H1 (cell line): ENCODE measurements around the gene ATXN2. TPM values are rescaled to one million over a fixed set of nuclear protein-coding genes. Genes with fewer than 3 reads are reported as not detected.

Experiments used
- CTCF ChIA-PET: fragments of 300-600 bp; sonication (Branson Sonifier 250); formaldehyde crosslinking; loops from one replicate; lab custom pipeline; 2021; ENCODE audit not compliant: partially characterized antibody; lab: Charles Lee
- POLR2A ChIA-PET: fragments of 300-600 bp; sonication (Branson Sonifier 250); formaldehyde crosslinking; loops from one replicate; lab custom pipeline; 2021; ENCODE audit warnings: inconsistent platforms; ENCODE audit not compliant: partially characterized antibody; lab: Charles Lee
- DNase-seq, 2 experiments: peaks; one replicate each; pipeline versions ENCODE4 v3.0.0 to v3.0.0-alpha.2; 2010 to 2022; ENCODE audit warnings: low spot score in 2 of 2, low read depth in 1 of 2, mixed read lengths in 1 of 2
- FAIRE-seq: peaks from 2 replicates; lab custom pipeline; 2011; peaks lifted over from hg19 to GRCh38; lab: Jason Lieb, UNC
- H2AFZ ChIP-seq: 2 replicates; pipeline ENCODE4 v1.8.1; 2012; ENCODE audit warnings: low read length, inconsistent platforms
- H2AK5ac ChIP-seq: 2 replicates; pipeline ENCODE4 v1.6.1; 2013; ENCODE audit warnings: low read depth, low read length
- H2BK120ac ChIP-seq: replicated peaks from 2 replicates; pipeline ENCODE3; 2013; ENCODE audit warnings: low read depth, low read length, inconsistent platforms
- H2BK12ac ChIP-seq: 2 replicates; pipeline ENCODE4 v1.6.1; 2013; ENCODE audit warnings: low read depth, low read length
- H2BK15ac ChIP-seq: 2 replicates; pipeline ENCODE4 v1.6.1; 2013; ENCODE audit warnings: low read length
- H2BK20ac ChIP-seq: 2 replicates; pipeline ENCODE4 v1.6.1; 2013; ENCODE audit warnings: low read length
- H2BK5ac ChIP-seq: 2 replicates; pipeline ENCODE4 v1.6.1; 2013; ENCODE audit warnings: low read depth, low read length
- H3K14ac ChIP-seq: 2 replicates; pipeline ENCODE4 v1.6.1; 2013; ENCODE audit warnings: inconsistent platforms; ENCODE audit not compliant: insufficient read length
- H3K18ac ChIP-seq: 2 replicates; pipeline ENCODE4 v1.6.1; 2013; ENCODE audit warnings: low read length; ENCODE audit errors: extremely low read depth
- H3K23ac ChIP-seq: 2 replicates; pipeline ENCODE4 v1.6.1; 2013; ENCODE audit warnings: inconsistent platforms; ENCODE audit not compliant: insufficient read length
- H3K23me2 ChIP-seq: 2 replicates; pipeline ENCODE4 v1.6.1; 2013; ENCODE audit warnings: low read depth, low read length
- H3K27ac ChIP-seq: 2 replicates; pipeline ENCODE4 v1.6.1; 2011; ENCODE audit warnings: low read depth, low read length, inconsistent platforms
- H3K27me3 ChIP-seq, 4 experiments: replicated peaks in 1 of 4; 1 replicate in 1 of 4; 2 replicates in 3 of 4; pipeline versions ENCODE4 v1.6.1 to v1.8.1; 2011 to 2013; ENCODE audit warnings: low read length in 3 of 4, mild to moderate bottlenecking in 3 of 4, inconsistent platforms in 2 of 4, mixed read lengths in 2 of 4, moderate library complexity in 1 of 4; ENCODE audit not compliant: control insufficient read depth in 3 of 4, insufficient read depth in 3 of 4; ENCODE audit errors: extremely low read depth in 1 of 4
- H3K36me3 ChIP-seq, 4 experiments: 2 replicates each; pipeline versions ENCODE4 v1.6.1 to v1.8.1; 2011 to 2013; ENCODE audit warnings: mild to moderate bottlenecking in 4 of 4, low read length in 3 of 4, moderate library complexity in 2 of 4, control low read depth in 1 of 4, inconsistent platforms in 1 of 4; ENCODE audit not compliant: insufficient read depth in 4 of 4, control insufficient read depth in 2 of 4
- H3K4ac ChIP-seq: replicated peaks from 2 replicates; pipeline ENCODE3; 2013; ENCODE audit warnings: low read length, low read depth, mixed read lengths, inconsistent platforms; ENCODE audit not compliant: insufficient read length
- H3K4me1 ChIP-seq, 4 experiments: replicated peaks in 1 of 4; 1 replicate in 1 of 4; 2 replicates in 3 of 4; pipeline versions ENCODE4 v1.6.1 to v1.8.1; 2011 to 2013; ENCODE audit warnings: low read length in 3 of 4, inconsistent platforms in 2 of 4, mixed read lengths in 1 of 4; ENCODE audit not compliant: insufficient read depth in 4 of 4, control insufficient read depth in 3 of 4
- H3K4me2 ChIP-seq, 2 experiments: 2 replicates each; pipeline versions ENCODE4 v1.6.1 to v1.8.1; 2011 to 2013; ENCODE audit warnings: low read depth in 2 of 2, low read length in 2 of 2, control low read depth in 1 of 2, inconsistent platforms in 1 of 2, mild to moderate bottlenecking in 1 of 2; ENCODE audit not compliant: insufficient read depth in 1 of 2
- H3K4me3 ChIP-seq, 4 experiments: fragments of 200-600, 300-600 bp in 1 of 4; sonication (generic), shearing (Covaris generic), sonication (Bioruptor Twin) in 1 of 4; 2 replicates each; pipeline versions ENCODE4 v1.5.1 to v1.8.1; 2011 to 2016; ENCODE audit warnings: low read length in 4 of 4, low read depth in 3 of 4, control low read depth in 2 of 4, inconsistent platforms in 2 of 4, mild to moderate bottlenecking in 2 of 4, mixed read lengths in 1 of 4, moderate library complexity in 1 of 4; ENCODE audit not compliant: insufficient read depth in 2 of 4; ENCODE audit errors: extremely low read depth in 1 of 4
- H3K56ac ChIP-seq: replicated peaks from 2 replicates; pipeline ENCODE3; 2013; ENCODE audit warnings: low read depth, mild to moderate bottlenecking, mixed read lengths, low read length, inconsistent platforms; ENCODE audit not compliant: insufficient read length
- H3K79me1 ChIP-seq: 2 replicates; pipeline ENCODE4 v1.6.1; 2013; ENCODE audit warnings: low read depth, low read length, control low read depth
- H3K79me2 ChIP-seq, 2 experiments: 2 replicates each; pipeline versions ENCODE4 v1.6.1 to v1.8.1; 2012 to 2013; ENCODE audit warnings: low read length in 2 of 2, mild to moderate bottlenecking in 2 of 2, inconsistent platforms in 1 of 2; ENCODE audit not compliant: insufficient read depth in 2 of 2, control insufficient read depth in 1 of 2
- H3K9ac ChIP-seq, 4 experiments: replicated peaks in 1 of 4; 1 replicate in 1 of 4; 2 replicates in 3 of 4; pipeline versions ENCODE4 v1.6.1 to v1.8.1; 2011 to 2013; ENCODE audit warnings: low read depth in 3 of 4, low read length in 3 of 4, control low read depth in 2 of 4, mild to moderate bottlenecking in 2 of 4, moderate library complexity in 2 of 4, inconsistent platforms in 1 of 4; ENCODE audit errors: extremely low read depth in 1 of 4
- H3K9me3 ChIP-seq, 2 experiments: 2 replicates each; pipeline versions ENCODE4 v1.6.1 to v1.8.1; 2012 to 2013; ENCODE audit warnings: mild to moderate bottlenecking in 2 of 2, moderate library complexity in 2 of 2, control low read depth in 1 of 2, inconsistent platforms in 1 of 2, low read depth in 1 of 2, low read length in 1 of 2, mixed read lengths in 1 of 2; ENCODE audit not compliant: insufficient read depth in 2 of 2
- H4K20me1 ChIP-seq, 2 experiments: replicated peaks in 1 of 2; 2 replicates each; pipeline versions ENCODE3 to v1.8.1; 2011 to 2013; ENCODE audit warnings: inconsistent platforms in 2 of 2, low read length in 2 of 2, mild to moderate bottlenecking in 1 of 2; ENCODE audit not compliant: insufficient read depth in 2 of 2, control insufficient read depth in 1 of 2
- H4K5ac ChIP-seq: 2 replicates; pipeline ENCODE4 v1.6.1; 2013; ENCODE audit warnings: low read length, low read depth, mixed read lengths, inconsistent platforms; ENCODE audit not compliant: insufficient read length
- H4K8ac ChIP-seq: 2 replicates; pipeline ENCODE4 v1.8.0; 2013; ENCODE audit warnings: mild to moderate bottlenecking, moderate library complexity, low read length, inconsistent platforms; ENCODE audit not compliant: insufficient read depth; ENCODE audit errors: extremely low read depth
- H4K91ac ChIP-seq: replicated peaks from 2 replicates; pipeline ENCODE3; 2013; ENCODE audit warnings: low read length, mixed read lengths, inconsistent platforms; ENCODE audit not compliant: insufficient read length
- ASH2L ChIP-seq: fragments of 200-600, 300-600 bp; sonication (generic); IDR thresholded peaks from one replicate; pipeline ENCODE4 v1.7.1; 2017; ENCODE audit warnings: low read length
- E2F6 ChIP-seq: IDR thresholded peaks from 2 replicates; pipeline ENCODE4 v1.6.1; 2012; ENCODE audit warnings: inconsistent platforms
- EGR1 ChIP-seq: IDR thresholded peaks from 2 replicates; pipeline ENCODE4 v1.6.1; 2011; ENCODE audit warnings: low read depth, low read length, borderline replicate concordance
- HDAC2 ChIP-seq, 2 experiments: fragments of 300-600 bp in 1 of 2; sonication (generic) in 1 of 2; IDR thresholded peaks; 2 replicates each; pipeline ENCODE4 v1.6.1; 2011 to 2012; ENCODE audit warnings: low read depth in 2 of 2, low read length in 2 of 2, mild to moderate bottlenecking in 2 of 2, moderate library complexity in 2 of 2, borderline replicate concordance in 1 of 2, inconsistent platforms in 1 of 2
- JUN ChIP-seq: IDR thresholded peaks from 2 replicates; pipeline ENCODE4 v1.6.1; 2011; ENCODE audit warnings: low read depth, mild to moderate bottlenecking, improper control_type of control experiment, low read length
- KDM4A ChIP-seq: IDR thresholded peaks from one replicate; pipeline ENCODE4 v1.7.1; 2012; ENCODE audit warnings: low read depth, mild to moderate bottlenecking, moderate library complexity, low read length, inconsistent platforms; ENCODE audit not compliant: severe bottlenecking
- MAFK ChIP-seq: IDR thresholded peaks from 2 replicates; pipeline ENCODE4 v1.6.1; 2012; ENCODE audit warnings: low read depth, mild to moderate bottlenecking, improper control_type of control experiment, low read length
- RXRA ChIP-seq: IDR thresholded peaks from 2 replicates; pipeline ENCODE4 v1.6.1; 2011; ENCODE audit warnings: low read depth, mild to moderate bottlenecking, low read length, moderate library complexity; ENCODE audit not compliant: insufficient read depth
- USF2 ChIP-seq: IDR thresholded peaks from 2 replicates; pipeline ENCODE4 v1.6.1; 2011; ENCODE audit warnings: low read length, improper control_type of control experiment
- WGBS, 2 experiments: shearing (Covaris generic) in 1 of 2; methylation state at CpG; one replicate each; pipeline versions ENCODE4 v1.1.6 to v1.1.7; 2013 to 2015; ENCODE audit warnings: low lambda C conversion rate in 2 of 2, mixed read lengths in 2 of 2, inconsistent platforms in 1 of 2, low coverage in 1 of 2, missing lambda C conversion rate in 1 of 2; ENCODE audit not compliant: insufficient replicate concordance in 2 of 2, insufficient coverage in 1 of 2, insufficient read length in 1 of 2; ENCODE audit errors: extremely low coverage in 1 of 2, missing lambda C conversion rate in 1 of 2; 5-methylcytosine and 5-hydroxymethylcytosine counted together
- polyA plus RNA-seq, 7 experiments: library from polyadenylated mRNA; depleted of rRNA in 3 of 7; stranded (reverse) in 5 of 7; unstranded in 2 of 7; fragments of >200 nt in 5 of 7; fragments of 200-250 nt in 2 of 7; gene quantifications; 1 replicate in 5 of 7; 2 replicates in 1 of 7; 4 replicates in 1 of 7; pipeline versions ENCODE4 v1.2.1 to v1.2.3, GENCODE V29; 2011 to 2013; ENCODE audit warnings: missing spikeins in 2 of 7, mixed read lengths in 2 of 7
- total RNA-seq: library from RNA; stranded (reverse); fragmentation: NEBNext Ultra II Directional; extraction: Animal tissue kit (Norgen Biotek cat#: 25700); gene quantifications from 2 replicates; pipeline ENCODE4 v1.2.1, GENCODE V29; 2021

ATXN2 gene
- total and polyA plus RNA-seq, 2 of the 8 experiments (the other 6 are each of a cell fraction or from before 2014, with no cell fraction given): 46.6 to 80.7 TPM

GRCh38 chr12:111488798-111489197, 110.3 kb downstream of the ATXN2 start:
- H4K5ac ChIP-seq: no peak overlapping the region
- H3K9ac ChIP-seq: no peak overlapping the region
- H3K4me2 ChIP-seq: no peak overlapping the region
- no peak overlapping the region for H2BK20ac ChIP-seq
- H2AK5ac ChIP-seq: no peak overlapping the region
- FAIRE-seq (no peak), DNase-seq (no peak)
- POLR2A ChIA-PET: no interaction called here
- H3K14ac ChIP-seq: no peak overlapping the region
- no peak overlapping the region for H4K91ac ChIP-seq
- CTCF ChIA-PET: interaction anchor here (0.5 to 3.1 kb wide), 4 partner anchors 14 to 883 kb away, joined by 3 to 13 read pairs (median 4); no protein-coding TSS in a partner anchor
- H2BK12ac ChIP-seq: no peak overlapping the region
- H3K4me1 ChIP-seq: no peaks in the 10 kb centered on the region
- no peak overlapping the region for H4K8ac ChIP-seq
- no peaks in the 10 kb centered on the region for H3K79me2 ChIP-seq
- H3K23me2 ChIP-seq: no peaks in the 10 kb centered on the region
- no peak overlapping the region for H3K23ac ChIP-seq
- no peak overlapping the region for H2BK120ac ChIP-seq
- H3K27me3 ChIP-seq: no peaks in the 10 kb centered on the region
- no peak overlapping the region for H3K27ac ChIP-seq
- 0 out of 2 replicates have a peak, but pooled peaks cover 2% of the 10 kb centered on the region for H3K79me1 ChIP-seq
- no peak overlapping the region for H3K56ac ChIP-seq
- no peak overlapping the region for H3K4ac ChIP-seq
- no peak overlapping the region for H2AFZ ChIP-seq
- TF ChIP-seq JUN (no peak), E2F6 (no peak), HDAC2 (IDR thresholded peaks at IDR 0.05; ENCODE audit: borderline replicate concordance in 1 of 2, low read depth in 2 of 2, low read length in 2 of 2) (no peak), USF2 (no peak), EGR1 (no peak), ASH2L (no peak), RXRA (no peak), MAFK (no peak), KDM4A (no peak)
- no peak overlapping the region for H3K18ac ChIP-seq
- H4K20me1 ChIP-seq: no peaks in the 10 kb centered on the region
- H3K4me3 ChIP-seq: no peak overlapping the region
- H3K36me3 ChIP-seq: peaks cover 14 to 53% (median 23%) of the 10 kb centered on the region in 4 experiments
- no peak overlapping the region for H2BK5ac ChIP-seq
- no peak overlapping the region for H2BK15ac ChIP-seq
- 91% methylated on average over 2 of the region's 2 CpGs; no CpG with 5 or more reads in 1 of the 2 experiments for WGBS, 2 experiments
- no peaks in the 10 kb centered on the region for H3K9me3 ChIP-seq
